Gastrocnemius medialis (tissue), 4 donors: Measurements from ENCODE around the gene COBLL1. TPM values are rescaled to one million over a fixed set of nuclear protein-coding genes. Genes with fewer than 3 reads are reported as not detected.

Source experiments
- ATAC-seq, 2 donors: fragments of 150-250 bp; one replicate each; pipeline ENCODE4 v1.9.1; 2016
- DNase-seq, 2 donors: peaks; one replicate each; pipeline ENCODE4 v3.0.0-alpha.2; 2019
- H3K27ac ChIP-seq, 4 donors: fragments of 200-600 bp; sonication (generic); 1 replicate in 1 of 4; 2 replicates in 3 of 4; pipeline ENCODE4 v1.5.1; 2016 to 2018; ENCODE audit warnings: mild to moderate bottlenecking in 2 of 4, moderate library complexity in 1 of 4
- H3K27me3 ChIP-seq, 3 donors: fragments of 200-600 bp; sonication (generic) in 2 of 3; 1 replicate in 1 of 3; 2 replicates in 2 of 3; pipeline versions ENCODE4 v1.5.1 to v1.6.0; 2016 to 2019; ENCODE audit warnings: mild to moderate bottlenecking in 1 of 3, moderate library complexity in 1 of 3
- H3K36me3 ChIP-seq, 2 donors: fragments of 200-600 bp; sonication (generic) in 1 of 2; one replicate each; pipeline ENCODE4 v1.5.1; 2017 to 2018
- H3K4me1 ChIP-seq, 2 donors: fragments of 200-600 bp; sonication (generic) in 1 of 2; one replicate each; pipeline ENCODE4 v1.5.1; 2016 to 2017; ENCODE audit warnings: mild to moderate bottlenecking in 2 of 2
- H3K4me3 ChIP-seq, 4 donors: fragments of 200-600 bp; sonication (generic) in 3 of 4; 1 replicate in 1 of 4; 2 replicates in 3 of 4; pipeline ENCODE4 v1.5.1; 2016 to 2019; ENCODE audit warnings: mild to moderate bottlenecking in 2 of 4
- H3K9me3 ChIP-seq, 3 donors: fragments of 200-600 bp; sonication (generic) in 2 of 3; 1 replicate in 1 of 3; 2 replicates in 2 of 3; pipeline ENCODE4 v1.5.1; 2016 to 2019
- CTCF ChIP-seq, 5 experiments: fragments of 450-650 bp in 3 of 5; fragments of 200-600 bp in 2 of 5; sonication (generic) in 2 of 5; IDR thresholded peaks in 4 of 5; conservative IDR thresholded peaks in 1 of 5; 1 replicate in 4 of 5; 2 replicates in 1 of 5; pipeline ENCODE4 v1.5.1; 2016 to 2019; ENCODE audit warnings: antibody characterized with exemption in 5 of 5, mild to moderate bottlenecking in 3 of 5, moderate library complexity in 3 of 5
- POLR2A ChIP-seq, 2 donors: fragments of 450-650 bp; IDR thresholded peaks; one replicate each; pipeline ENCODE4 v1.6.1; 2017; ENCODE audit warnings: antibody characterized with exemption in 2 of 2, mild to moderate bottlenecking in 2 of 2, moderate library complexity in 2 of 2
- in situ Hi-C, 4 donors: fragments of 200-750 bp; cut with MboI; loops; one replicate each; pipeline versions ENCODE4 v1.15.0 to v1.8.0; 2017; ENCODE audit warnings: low sequenced_read_pairs in 4 of 4
- intact Hi-C: fragments of 100-400 bp; cut with DNase I; formaldehyde crosslinking; loops from one replicate; pipeline ENCODE4 v1.15.1; 2023; ENCODE audit warnings: low total_unique reads
- total RNA-seq, 4 donors: library from RNA; depleted of rRNA; stranded (reverse); fragments of >200 nt; gene quantifications; one replicate each; pipeline versions ENCODE4 v1.1.0 to v1.2.3, GENCODE V29; 2016

COBLL1 gene
- total RNA-seq, 4 donors from 2014 or later = 1.9 to 9.6 (median 4.0) TPM

- in situ Hi-C loops = no loop called here
- H3K27ac ChIP-seq = no peak overlapping the region
- H3K9me3 ChIP-seq = no peaks in the 10 kb centered on the region
- DNase-seq (no peak), ATAC-seq (no peak)
- no peaks in the 10 kb centered on the region for H3K4me1 ChIP-seq
- TF ChIP-seq POLR2A (IDR thresholded peaks at IDR 0.05) (no peak), CTCF (IDR thresholded peaks at IDR 0.05 in 4 of 5, conservative IDR thresholded peaks at IDR 0.05 in 1 of 5) (no peak)
- H3K27me3 ChIP-seq = no peaks in the 10 kb centered on the region
- no peak overlapping the region for H3K4me3 ChIP-seq
- no peaks in the 10 kb centered on the region for H3K36me3 ChIP-seq
- intact Hi-C loops = no loop called here
These were observed 28.1 kb downstream of the COBLL1 start for GRCh38 chr2:164813535-164813934.

GRCh38 chr2:164812378-164812777 lies 29.2 kb downstream of the COBLL1 start:
- Histone ChIP-seq H3K9me3 (no peaks in the 10 kb centered on the region), H3K27ac (no peak overlapping the region), H3K27me3 (no peaks in the 10 kb centered on the region), H3K4me3 (no peak overlapping the region), H3K4me1 (no peaks in the 10 kb centered on the region), H3K36me3 (no peaks in the 10 kb centered on the region)
- ATAC-seq = no peak
- TF ChIP-seq POLR2A (IDR thresholded peaks at IDR 0.05) = no peak
- TF ChIP-seq CTCF (IDR thresholded peaks at IDR 0.05 in 4 of 5, conservative IDR thresholded peaks at IDR 0.05 in 1 of 5) = no peak
- intact Hi-C loops (no loop called here), in situ Hi-C loops (no loop called here)
- no peak for DNase-seq

GRCh38 chr2:164811819-164812218 lies 29.8 kb downstream of the COBLL1 start:
- ATAC-seq (no peak), DNase-seq (no peak)
- TF ChIP-seq POLR2A (IDR thresholded peaks at IDR 0.05) (no peak), CTCF (IDR thresholded peaks at IDR 0.05 in 4 of 5, conservative IDR thresholded peaks at IDR 0.05 in 1 of 5) (no peak)
- H3K4me3 ChIP-seq = no peak overlapping the region
- in situ Hi-C loops = no loop called here
- intact Hi-C loops = no loop called here
- no peak overlapping the region for H3K27ac ChIP-seq
- H3K27me3 ChIP-seq = no peaks in the 10 kb centered on the region
- no peaks in the 10 kb centered on the region for H3K4me1 ChIP-seq
- H3K36me3 ChIP-seq = no peaks in the 10 kb centered on the region
- no peaks in the 10 kb centered on the region for H3K9me3 ChIP-seq

GRCh38 chr2:164810843-164811242 lies 30.8 kb downstream of the COBLL1 start:
- H3K4me1 ChIP-seq = no peaks in the 10 kb centered on the region
- in situ Hi-C loops (no loop called here), intact Hi-C loops (no loop called here)
- H3K27ac ChIP-seq = no peak overlapping the region
- H3K4me3 ChIP-seq = no peak overlapping the region
- TF ChIP-seq CTCF (IDR thresholded peaks at IDR 0.05 in 4 of 5, conservative IDR thresholded peaks at IDR 0.05 in 1 of 5) (no peak), POLR2A (IDR thresholded peaks at IDR 0.05) (no peak)
- no peaks in the 10 kb centered on the region for H3K27me3 ChIP-seq
- DNase-seq (no peak), ATAC-seq (no peak)
- H3K36me3 ChIP-seq = no peaks in the 10 kb centered on the region
- no peaks in the 10 kb centered on the region for H3K9me3 ChIP-seq

GRCh38 chr2:164808776-164809175 lies 32.8 kb downstream of the COBLL1 start:
- Histone ChIP-seq H3K36me3 (no peaks in the 10 kb centered on the region), H3K27ac (no peak overlapping the region), H3K4me1 (no peaks in the 10 kb centered on the region), H3K27me3 (no peaks in the 10 kb centered on the region), H3K4me3 (no peak overlapping the region), H3K9me3 (no peaks in the 10 kb centered on the region)
- DNase-seq (no peak), ATAC-seq (no peak)
- no peak for TF ChIP-seq CTCF (IDR thresholded peaks at IDR 0.05 in 4 of 5, conservative IDR thresholded peaks at IDR 0.05 in 1 of 5)
- TF ChIP-seq POLR2A (IDR thresholded peaks at IDR 0.05) = no peak
- in situ Hi-C loops = no loop called here
- intact Hi-C loops = no loop called here
